Stimulated activated CD8-positive, alpha-beta memory T cell treated with anti-CD3 and anti-CD28 coated beads, Interleukin-2, amount 100 ng/mL, for 1 hour (primary cell): ENCODE measurements around the gene SLC7A11.

Source experiments
- DNase-seq, 2 donors: peaks; one replicate each; pipeline ENCODE4 v3.0.0-alpha.2; 2020; ENCODE audit warnings: low read depth in 2 of 2

The SLC7A11 gene

GRCh38 chr4:138162259-138162658 lies 79.9 kb downstream of the SLC7A11 start:
- no peak for DNase-seq

GRCh38 chr4:138161351-138161750 lies 80.8 kb downstream of the SLC7A11 start:
- DNase-seq, result no peak

- DNase-seq, result no peak
Observed at GRCh38 chr4:138158746-138159297, 83.3 kb downstream of the SLC7A11 start.

- DNase-seq, result no peak
Observed at GRCh38 chr4:138140879-138141278, 101.3 kb downstream of the SLC7A11 start.

- no peak for DNase-seq
Observed at GRCh38 chr4:138138774-138139173, 103.4 kb downstream of the SLC7A11 start.

GRCh38 chr4:138135610-138136009 lies 106.5 kb downstream of the SLC7A11 start:
- DNase-seq, result no peak

GRCh38 chr4:138118270-138118669 lies 123.9 kb downstream of the SLC7A11 start:
- no peak for DNase-seq

GRCh38 chr4:138115053-138115452 lies 127.1 kb downstream of the SLC7A11 start:
- no peak for DNase-seq

- DNase-seq, result no peak
Observed at GRCh38 chr4:138114434-138114833, 127.7 kb downstream of the SLC7A11 start.
